A673 (cell line): Measurements from ENCODE around the gene COL20A1. TPM values are rescaled to one million over a fixed set of nuclear protein-coding genes. Genes with fewer than 3 reads are reported as not detected.
"Not testable (repeated sequence)": the region's sequence is repeated elsewhere in the genome, so short reads cannot be mapped to it uniquely, and the experiment has no call there.

Experiments used
- BruUV-seq: library from RNA; stranded (reverse); fragments of 400-500 nt; replicated peaks from 2 replicates; lab custom pipeline; 2021; lab: Mats Ljungman, UMichigan
- CTCF ChIA-PET: fragments of 300-600 bp; sonication (Branson Sonifier 250); formaldehyde crosslinking; loops from one replicate; lab custom pipeline; 2022; ENCODE audit warnings: antibody characterized with exemption; lab: Charles Lee
- POLR2A ChIA-PET: fragments of 300-600 bp; sonication (Branson Sonifier 250); formaldehyde crosslinking; loops from one replicate; lab custom pipeline; 2022; ENCODE audit warnings: antibody characterized with exemption; ENCODE audit not compliant: low non-redundant PET; lab: Charles Lee
- DNase-seq: peaks from one replicate; pipeline ENCODE4 v3.0.0-alpha.2; 2015; ENCODE audit warnings: low spot score
- H3K27ac ChIP-seq: fragments of 200-600 bp; sonication (generic); 2 replicates; pipeline ENCODE4 v1.5.1; 2016; ENCODE audit warnings: mixed run types, low read depth, mild to moderate bottlenecking, mixed read lengths, antibody characterized with exemption, low read length; ENCODE audit not compliant: poor library complexity, severe bottlenecking
- H3K27me3 ChIP-seq: fragments of 200-600 bp; sonication (generic); replicated peaks from 2 replicates; pipeline ENCODE4 v1.6.1; 2017; ENCODE audit warnings: mixed run types, low read depth, mild to moderate bottlenecking, mixed read lengths, antibody characterized with exemption, low read length; ENCODE audit not compliant: insufficient read depth, poor library complexity
- H3K36me3 ChIP-seq: fragments of 200-600 bp; sonication (generic); 2 replicates; pipeline ENCODE4 v1.6.1; 2016; ENCODE audit warnings: mixed run types, mild to moderate bottlenecking, mixed read lengths, antibody characterized with exemption, low read length; ENCODE audit not compliant: insufficient read depth, poor library complexity, severe bottlenecking
- H3K4me1 ChIP-seq: fragments of 200-600 bp; sonication (generic); 2 replicates; pipeline ENCODE4 v1.6.1; 2017; ENCODE audit warnings: mixed run types, mild to moderate bottlenecking, mixed read lengths, antibody characterized with exemption, low read length; ENCODE audit not compliant: insufficient read depth, poor library complexity, severe bottlenecking
- H3K4me3 ChIP-seq: fragments of 200-600 bp; sonication (generic); 2 replicates; pipeline ENCODE4 v1.5.1; 2016; ENCODE audit warnings: low read depth, mixed run types, mild to moderate bottlenecking, mixed read lengths, low read length; ENCODE audit not compliant: poor library complexity, severe bottlenecking
- H3K9me3 ChIP-seq: fragments of 200-600 bp; sonication (generic); 2 replicates; pipeline ENCODE4 v1.6.1; 2016; ENCODE audit warnings: mixed run types, low read depth, mild to moderate bottlenecking, mixed read lengths, antibody characterized with exemption, low read length; ENCODE audit not compliant: poor library complexity, severe bottlenecking
- CTCF ChIP-seq: fragments of 300-800, 200-600 bp; sonication (generic); conservative IDR thresholded peaks from 2 replicates; pipeline ENCODE4 v1.5.1; 2017; ENCODE audit warnings: low read depth, mild to moderate bottlenecking, antibody characterized with exemption, low read length, moderate library complexity, mixed read lengths
- EZH2 ChIP-seq: fragments of 200-600 bp; sonication (generic); IDR thresholded peaks from 2 replicates; pipeline ENCODE4 v1.6.1; 2017; ENCODE audit warnings: borderline replicate concordance, low read depth, mild to moderate bottlenecking, mixed read lengths, antibody characterized with exemption, low read length; ENCODE audit not compliant: poor library complexity, severe bottlenecking
- intact Hi-C: fragments of 100-400 bp; cut with micrococcal nuclease; formaldehyde crosslinking; loops from one replicate; pipeline ENCODE4 v1.10.0; 2022; ENCODE audit not compliant: unreplicated experiment
- total RNA-seq: library from RNA; stranded (reverse); gene quantifications from 2 replicates; pipeline ENCODE4 v1.2.3, GENCODE V29; 2021

Gene COL20A1
- total RNA-seq, 1 experiment from 2014 or later, result not detected

GRCh38 chr20:63305393-63305792, 12.4 kb downstream of the COL20A1 start:
- H3K36me3 ChIP-seq, result no peaks in the 10 kb centered on the region
- H3K4me3 ChIP-seq, result no peak overlapping the region
- H3K27me3 ChIP-seq, result peaks cover 11% of the 10 kb centered on the region
- CTCF ChIA-PET, result no interaction called here
- H3K4me1 ChIP-seq, result no peaks in the 10 kb centered on the region
- H3K27ac ChIP-seq, result no peak overlapping the region
- TF ChIP-seq EZH2 (no peak), CTCF (no peak)
- intact Hi-C loops, result no loop called here
- no peak for DNase-seq
- H3K9me3 ChIP-seq, result no peaks in the 10 kb centered on the region
- BruUV-seq, result no TSS peak
- POLR2A ChIA-PET, result no interaction called here

- H3K9me3 ChIP-seq, DNase-seq, BruUV-seq, intact Hi-C loops, POLR2A ChIA-PET, H3K27ac ChIP-seq, H3K4me3 ChIP-seq, H3K27me3 ChIP-seq, H3K36me3 ChIP-seq, H3K4me1 ChIP-seq, CTCF ChIA-PET: not testable (repeated sequence)
Observed at GRCh38 chr20:63305933-63306672, 13.1 kb downstream of the COL20A1 start.

- no peak for DNase-seq
- H3K9me3 ChIP-seq, result no peaks in the 10 kb centered on the region
- no peak for TF ChIP-seq CTCF
- no peak for TF ChIP-seq EZH2
- intact Hi-C loops, result no loop called here
- no peaks in the 10 kb centered on the region for H3K27me3 ChIP-seq
- H3K36me3 ChIP-seq, result no peaks in the 10 kb centered on the region
- no peaks in the 10 kb centered on the region for H3K4me1 ChIP-seq
- no TSS peak for BruUV-seq
- no peak overlapping the region for H3K27ac ChIP-seq
- CTCF ChIA-PET, result interaction anchor here (3.2 kb wide), 1 partner anchor 75 kb away, joined by 45 read pairs; no protein-coding TSS in a partner anchor
- no peak overlapping the region for H3K4me3 ChIP-seq
- POLR2A ChIA-PET, result no interaction called here
Observed at GRCh38 chr20:63306673-63307537, 13.9 kb downstream of the COL20A1 start.
